ENCODE measurements around the gene APOL4.
"Not testable (repeated sequence)": the region's sequence is repeated elsewhere in the genome, so short reads cannot be mapped to it uniquely, and the experiment has no call there.

Gene APOL4

GRCh38 chr22:36201630-36202319 lies at the start of gene APOL4:
Gene APOL4 (minus strand): TSS chr22:36201809. CDS start chr22:36201734, 75 bp downstream.
- no peak for DNase-seq (ENCODE audit: low spot score)

- DNase-seq (ENCODE audit: low spot score): not testable (repeated sequence)
Observed at GRCh38 chr22:36250292-36250960, 48.8 kb upstream of the APOL4 start.

- no peak for DNase-seq (ENCODE audit: low spot score)
Observed at GRCh38 chr22:36249160-36249559, 47.6 kb upstream of the APOL4 start.

- no peak for DNase-seq (ENCODE audit: low spot score)
Observed at GRCh38 chr22:36247955-36248354, 46.3 kb upstream of the APOL4 start.

- DNase-seq (ENCODE audit: low spot score): no peak
Observed at GRCh38 chr22:36246718-36247117, 45.1 kb upstream of the APOL4 start.

- no peak for DNase-seq (ENCODE audit: low spot score)
Observed at GRCh38 chr22:36245805-36246356, 44.3 kb upstream of the APOL4 start.

- no peak for DNase-seq (ENCODE audit: low spot score)
Observed at GRCh38 chr22:36244522-36245391, 43.1 kb upstream of the APOL4 start.

- no peak for DNase-seq (ENCODE audit: low spot score)
Observed at GRCh38 chr22:36243986-36244385, 42.4 kb upstream of the APOL4 start.

- peak; percentile 96 for DNase-seq (ENCODE audit: low spot score)
Observed at GRCh38 chr22:36239401-36240171, 38.0 kb upstream of the APOL4 start, which contains the start of gene APOL2. Gene APOL2 (minus strand): TSS chr22:36239527. CDS start chr22:36233162, 6,365 bp downstream.

GRCh38 chr22:36239150-36239400 lies 37.5 kb upstream of the APOL4 start:
- no peak for DNase-seq (ENCODE audit: low spot score)

- no peak for DNase-seq (ENCODE audit: low spot score)
Observed at GRCh38 chr22:36238373-36239149, 37.0 kb upstream of the APOL4 start.

- no peak for DNase-seq (ENCODE audit: low spot score)
Observed at GRCh38 chr22:36237462-36238372, 36.1 kb upstream of the APOL4 start.

GRCh38 chr22:36236388-36237319 lies 35.0 kb upstream of the APOL4 start:
- DNase-seq (ENCODE audit: low spot score): no peak

GRCh38 chr22:36235585-36235984 lies 34.0 kb upstream of the APOL4 start:
- no peak for DNase-seq (ENCODE audit: low spot score)

- DNase-seq (ENCODE audit: low spot score): no peak
Observed at GRCh38 chr22:36234919-36235318, 33.3 kb upstream of the APOL4 start.

- DNase-seq (ENCODE audit: low spot score): no peak
Observed at GRCh38 chr22:36234213-36234612, 32.6 kb upstream of the APOL4 start.

GRCh38 chr22:36233796-36234195 lies 32.2 kb upstream of the APOL4 start:
- DNase-seq (ENCODE audit: low spot score): no peak

GRCh38 chr22:36232715-36233401 lies 31.2 kb upstream of the APOL4 start:
- no peak for DNase-seq (ENCODE audit: low spot score)

Measured in COLO829 (cell line).